GM19193 (cell line): ENCODE data around the gene UMODL1.

Experiments used
- POLR2A ChIP-seq: IDR thresholded peaks from 4 replicates; pipeline ENCODE4 v1.6.1; 2011; ENCODE audit not compliant: insufficient read depth, insufficient read length; ENCODE audit errors: extremely low read depth

The UMODL1 gene

GRCh38 chr21:42062236-42063022, 8.7 kb upstream of the UMODL1 start:
- peak; percentile 80 for TF ChIP-seq POLR2A

DNA sequence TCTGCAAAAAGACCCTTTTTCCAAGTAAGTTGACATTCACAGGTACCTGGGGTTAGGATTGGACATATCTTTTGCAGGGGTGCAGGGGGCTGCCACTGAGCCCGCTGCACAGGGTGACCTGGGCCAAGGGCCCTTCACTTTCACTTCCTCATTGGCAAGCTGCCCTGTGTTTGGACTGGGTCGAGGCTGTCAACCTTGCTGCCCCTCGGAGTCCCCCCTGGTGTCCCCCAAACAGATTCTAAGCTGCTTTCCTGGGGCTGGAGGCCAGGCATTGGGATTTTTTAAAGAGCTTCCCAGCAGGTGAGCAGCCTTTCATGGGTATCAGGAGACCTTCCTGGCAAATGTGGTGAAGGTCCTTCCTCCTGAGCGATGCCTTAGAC, 7.9 kb upstream of the UMODL1 start:
- no peak for TF ChIP-seq POLR2A

- no peak for TF ChIP-seq POLR2A
Measured at GRCh38 chr21:42063571-42064521, 7.3 kb upstream of the UMODL1 start.

DNA sequence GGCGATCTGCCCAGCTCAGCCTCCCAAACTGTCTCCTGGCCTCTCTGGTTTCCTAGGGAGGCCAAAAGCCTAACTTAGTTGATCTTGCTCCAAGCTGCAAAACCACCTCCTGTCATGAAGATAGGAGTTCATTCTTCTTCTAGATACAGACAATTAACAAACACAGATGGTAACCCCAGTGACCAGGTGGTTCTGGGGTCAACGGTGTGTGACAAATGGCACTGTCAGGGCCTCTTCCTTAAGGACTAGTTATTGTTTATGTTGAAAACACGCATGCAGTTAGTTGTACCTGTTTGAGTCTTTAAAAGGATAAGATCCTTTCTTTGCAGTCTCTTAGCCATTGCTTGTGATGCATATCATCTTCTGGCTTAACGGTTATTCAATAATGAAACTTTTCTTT, 4.6 kb upstream of the UMODL1 start:
- TF ChIP-seq POLR2A = no peak

- TF ChIP-seq POLR2A = no peak
Measured at GRCh38 chr21:42067531-42068255, 3.4 kb upstream of the UMODL1 start.

- no peak for TF ChIP-seq POLR2A
Measured at GRCh38 chr21:42068256-42068545, 2.9 kb upstream of the UMODL1 start.

GRCh38 chr21:42068592-42068991, 2.5 kb upstream of the UMODL1 start:
- TF ChIP-seq POLR2A = no peak

DNA sequence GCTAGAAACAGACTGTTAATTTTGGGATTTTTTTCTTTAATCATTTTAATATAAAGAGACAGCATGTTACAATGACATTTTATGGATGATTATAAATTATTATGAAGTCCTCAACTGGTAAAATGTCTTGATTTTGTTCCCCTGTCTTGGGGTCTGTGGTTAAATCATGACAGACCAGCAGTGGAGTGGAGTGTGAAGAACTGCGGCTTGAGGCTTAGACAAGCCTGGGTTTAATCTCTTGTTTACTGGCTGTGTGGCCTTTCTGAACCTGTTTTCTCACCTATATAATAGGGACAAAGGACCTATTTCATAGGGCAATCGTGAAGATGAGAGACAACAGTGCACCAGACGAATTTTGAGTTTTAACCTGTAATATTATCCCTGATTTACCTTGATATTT, 1.8 kb upstream of the UMODL1 start:
- no peak for TF ChIP-seq POLR2A

- TF ChIP-seq POLR2A = no peak
Measured at GRCh38 chr21:42069843-42070242, 1.3 kb upstream of the UMODL1 start.

GRCh38 chr21:42073145-42074099, 2.3 kb downstream of the UMODL1 start:
- no peak for TF ChIP-seq POLR2A

DNA sequence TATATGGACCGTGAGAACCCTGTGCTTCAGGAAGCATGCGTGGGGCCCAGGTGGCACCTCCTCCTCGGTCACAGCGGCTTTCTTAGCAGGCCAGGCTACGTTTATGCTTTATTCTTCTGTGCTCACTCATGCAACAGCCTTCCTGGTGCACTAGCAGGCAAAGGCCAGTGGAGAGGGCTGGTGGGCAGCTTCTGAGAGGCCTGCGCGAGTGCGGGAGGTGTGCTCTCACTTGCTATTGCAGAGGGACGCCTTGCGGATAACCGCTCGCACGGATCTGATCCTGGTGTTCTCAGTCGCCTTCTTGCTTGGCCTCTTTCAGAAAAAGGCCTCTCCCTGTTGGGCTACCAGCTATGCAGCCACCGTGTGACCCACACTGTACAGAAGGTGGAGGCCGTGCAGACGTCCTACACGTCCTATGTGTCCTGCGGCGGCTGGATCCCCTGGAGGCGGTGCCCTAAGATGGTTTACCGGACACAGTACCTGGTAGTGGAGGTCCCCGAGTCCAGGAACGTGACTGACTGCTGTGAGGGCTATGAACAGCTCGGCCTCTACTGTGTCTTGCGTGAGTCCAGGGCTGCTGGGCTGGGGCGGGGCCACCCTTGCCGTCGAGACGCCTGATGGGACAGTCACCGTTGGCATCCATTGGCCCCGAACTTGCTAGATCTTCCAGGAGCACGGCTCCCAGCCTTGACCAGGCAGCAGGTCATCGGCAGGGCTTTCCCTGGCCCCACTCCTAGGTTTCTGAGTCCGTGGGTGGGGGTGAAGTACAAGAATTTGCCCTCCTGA, 4.8 kb downstream of the UMODL1 start:
- TF ChIP-seq POLR2A = no peak

DNA sequence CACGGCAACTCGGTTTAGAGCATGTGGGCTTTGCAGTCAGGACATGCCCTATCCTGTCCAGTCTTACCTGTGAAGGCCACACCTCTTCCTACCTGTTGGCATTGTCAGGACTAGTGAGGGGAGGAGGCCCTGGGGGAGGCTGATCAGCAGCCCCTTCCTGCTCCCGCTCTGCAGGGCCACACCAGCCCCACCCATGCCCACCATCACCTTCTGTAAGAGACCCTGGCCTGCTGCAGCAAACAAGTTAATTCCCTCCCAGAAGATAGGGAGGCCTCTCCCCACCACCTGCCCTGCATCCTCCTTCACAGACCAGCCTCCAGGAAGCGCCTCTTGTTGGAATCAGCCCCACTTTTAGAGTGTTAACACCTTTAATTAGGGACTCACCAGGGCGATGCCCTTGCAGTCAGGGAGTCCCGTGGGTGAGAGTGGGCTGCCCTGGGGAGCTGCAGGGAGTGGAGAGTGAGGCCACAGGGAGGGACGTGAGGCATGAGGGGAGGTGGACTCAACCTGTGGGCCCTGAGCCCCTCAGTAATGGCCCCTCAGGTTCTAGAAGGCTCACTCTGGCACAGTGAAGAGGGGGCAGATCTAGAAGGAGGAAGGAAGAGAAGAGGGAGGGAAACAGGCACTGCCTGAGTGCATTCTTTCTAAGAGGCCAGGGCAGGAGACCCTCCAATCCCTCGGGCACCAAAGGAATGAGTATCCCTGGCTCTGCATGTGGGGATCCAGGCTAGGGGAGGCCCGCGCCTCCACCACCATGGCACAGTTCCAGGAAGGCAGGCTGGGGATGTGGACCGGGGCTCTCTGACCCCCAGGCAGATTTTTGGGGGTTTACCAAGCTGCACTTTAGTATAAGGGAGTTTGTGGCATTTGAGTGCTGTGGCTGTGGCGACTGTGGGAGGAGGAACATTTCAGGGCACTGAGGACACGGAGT, 8.2 kb downstream of the UMODL1 start:
- TF ChIP-seq POLR2A = no peak
